ENCODE data around the gene ZER1.
A peak's percentile ranks its signal among the peaks of the same experiment; 100 is the strongest.
"Not testable (repeated sequence)": the region's sequence is repeated elsewhere in the genome, so short reads cannot be mapped to it uniquely, and the experiment has no call there.

ZER1 gene

DNA sequence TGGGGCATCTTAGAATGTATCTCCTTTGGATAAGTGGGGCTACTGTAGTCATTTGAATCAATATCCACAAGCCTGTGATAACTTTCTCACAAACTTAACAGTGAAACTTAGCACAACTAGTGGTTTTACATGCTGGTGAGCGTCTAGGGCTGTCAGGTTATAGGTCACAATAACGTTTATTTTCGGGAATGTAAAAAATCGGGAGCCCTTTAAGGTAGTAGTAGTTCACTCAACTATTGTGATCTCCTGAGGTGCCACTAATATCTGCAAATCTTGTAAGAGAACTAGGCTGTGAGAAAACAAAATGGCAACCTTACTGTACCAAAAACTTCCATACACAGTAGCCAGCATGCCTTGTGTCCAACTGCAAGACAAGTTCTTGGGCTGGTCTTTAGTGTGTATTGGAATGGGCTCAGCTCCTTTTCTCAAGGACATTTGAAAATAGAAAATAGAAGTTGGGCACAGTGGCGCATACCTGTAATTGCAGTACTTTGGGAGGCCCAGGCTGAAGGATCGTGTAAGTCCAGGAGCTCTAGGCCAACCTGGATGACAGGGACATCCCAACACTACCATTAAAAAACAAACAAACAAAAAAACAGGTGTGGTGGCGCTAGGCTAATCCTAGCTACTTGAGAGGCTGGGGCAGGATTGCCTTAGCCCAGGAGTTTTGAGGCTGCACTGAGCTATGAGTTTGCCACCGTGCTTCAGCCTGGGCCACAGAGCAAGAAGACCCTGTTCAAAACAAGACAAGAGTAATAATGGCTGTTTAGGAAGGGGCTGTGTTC is 74.6 kb downstream of the ZER1 start:
- TF ChIP-seq, protein P1, sequence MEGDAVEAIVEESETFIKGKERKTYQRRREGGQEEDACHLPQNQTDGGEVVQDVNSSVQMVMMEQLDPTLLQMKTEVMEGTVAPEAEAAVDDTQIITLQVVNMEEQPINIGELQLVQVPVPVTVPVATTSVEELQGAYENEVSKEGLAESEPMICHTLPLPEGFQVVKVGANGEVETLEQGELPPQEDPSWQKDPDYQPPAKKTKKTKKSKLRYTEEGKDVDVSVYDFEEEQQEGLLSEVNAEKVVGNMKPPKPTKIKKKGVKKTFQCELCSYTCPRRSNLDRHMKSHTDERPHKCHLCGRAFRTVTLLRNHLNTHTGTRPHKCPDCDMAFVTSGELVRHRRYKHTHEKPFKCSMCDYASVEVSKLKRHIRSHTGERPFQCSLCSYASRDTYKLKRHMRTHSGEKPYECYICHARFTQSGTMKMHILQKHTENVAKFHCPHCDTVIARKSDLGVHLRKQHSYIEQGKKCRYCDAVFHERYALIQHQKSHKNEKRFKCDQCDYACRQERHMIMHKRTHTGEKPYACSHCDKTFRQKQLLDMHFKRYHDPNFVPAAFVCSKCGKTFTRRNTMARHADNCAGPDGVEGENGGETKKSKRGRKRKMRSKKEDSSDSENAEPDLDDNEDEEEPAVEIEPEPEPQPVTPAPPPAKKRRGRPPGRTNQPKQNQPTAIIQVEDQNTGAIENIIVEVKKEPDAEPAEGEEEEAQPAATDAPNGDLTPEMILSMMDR (IDR thresholded peaks at IDR 0.05; ENCODE audit: insufficient read depth, low read length, poor library complexity, severe bottlenecking), result no peak
- H3K36me3 ChIP-seq (ENCODE audit: control insufficient read depth, insufficient read depth, low read length), result peaks cover 8% of the 10 kb centered on the region

DNA sequence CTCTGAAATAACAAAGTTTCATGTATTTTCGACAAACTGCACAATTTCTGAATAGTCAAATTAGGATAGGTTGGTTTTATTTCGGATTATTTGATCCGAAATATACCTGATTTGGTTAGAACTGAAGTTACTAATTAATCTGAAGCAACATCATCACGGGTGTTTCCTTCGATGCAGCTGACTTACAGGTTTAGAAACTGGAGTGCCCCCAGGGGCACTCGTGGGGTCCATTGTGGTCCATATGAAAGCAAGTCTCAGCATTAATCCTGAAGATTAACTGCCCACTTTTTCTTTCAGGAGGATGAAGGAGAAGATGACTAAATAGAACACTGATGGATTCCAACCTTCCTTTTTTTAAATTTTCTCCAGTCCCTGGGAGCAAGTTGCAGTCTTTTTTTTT is 77.4 kb downstream of the ZER1 start:
- no peak overlapping the region for H3K4me3 ChIP-seq (replicated peaks; ENCODE audit: low read depth, low read length)
- DNase-seq (ENCODE audit: extremely low read depth, insufficient read length), result no peak

More for the DNA sequence above, 74.6 kb downstream of the ZER1 start:
- no peak for DNase-seq (ENCODE audit: extremely low read depth, insufficient read length)
- H3K4me3 ChIP-seq (replicated peaks; ENCODE audit: low read depth, low read length), result no peak overlapping the region
- no peaks in the 10 kb centered on the region for H3K27me3 ChIP-seq (replicated peaks; ENCODE audit: control insufficient read depth, insufficient read depth, low read length)

DNA sequence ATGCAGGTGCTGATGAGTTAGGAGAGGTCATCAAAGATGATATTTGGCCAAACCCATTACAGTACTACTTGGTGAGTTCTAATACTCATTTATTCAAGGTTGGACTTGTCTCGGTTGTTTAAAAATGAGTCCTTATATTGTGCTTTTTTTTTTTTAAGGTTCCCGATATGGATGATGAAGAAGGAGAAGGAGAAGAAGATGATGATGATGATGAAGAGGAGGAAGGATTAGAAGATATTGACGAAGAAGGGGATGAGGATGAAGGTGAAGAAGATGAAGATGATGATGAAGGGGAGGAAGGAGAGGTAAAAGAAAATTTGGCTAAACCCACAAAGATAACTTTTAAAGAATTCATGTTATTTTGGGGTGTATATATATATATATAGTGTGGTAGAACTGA is 78.0 kb downstream of the ZER1 start:
- not testable (repeated sequence) for H3K36me3 ChIP-seq (ENCODE audit: control insufficient read depth, insufficient read depth, low read length); DNase-seq (ENCODE audit: extremely low read depth, insufficient read length); H3K27me3 ChIP-seq (replicated peaks; ENCODE audit: control insufficient read depth, insufficient read depth, low read length)

More for the DNA sequence above, 77.4 kb downstream of the ZER1 start:
- H3K27me3 ChIP-seq (replicated peaks; ENCODE audit: control insufficient read depth, insufficient read depth, low read length), result no peaks in the 10 kb centered on the region
- TF ChIP-seq, protein P1 (IDR thresholded peaks at IDR 0.05; ENCODE audit: insufficient read depth, low read length, poor library complexity, severe bottlenecking), result no peak
- H3K36me3 ChIP-seq (ENCODE audit: control insufficient read depth, insufficient read depth, low read length), result peaks cover 8% of the 10 kb centered on the region

DNA sequence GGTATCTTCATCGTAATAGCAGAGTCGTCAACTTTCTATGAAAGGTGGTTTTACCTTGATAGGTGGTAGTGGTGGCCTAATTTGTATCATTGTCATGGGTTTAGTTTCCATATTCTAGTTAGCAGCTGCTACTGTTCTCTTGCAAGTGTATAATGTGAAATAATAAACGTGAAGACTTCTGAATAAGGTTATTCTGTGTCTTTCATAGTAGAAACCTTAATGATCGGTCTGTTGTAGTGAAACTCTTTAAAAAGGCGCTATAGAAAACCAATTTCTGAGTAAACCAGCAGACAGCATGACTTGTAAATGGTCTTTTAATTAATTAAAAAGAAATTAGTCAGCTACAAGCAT is 81.1 kb downstream of the ZER1 start:
- TF ChIP-seq, protein P1 (IDR thresholded peaks at IDR 0.05; ENCODE audit: insufficient read depth, low read length, poor library complexity, severe bottlenecking), result no peak

More for the DNA sequence above, 78.0 kb downstream of the ZER1 start:
- not testable (repeated sequence) for H3K4me3 ChIP-seq (replicated peaks; ENCODE audit: low read depth, low read length)

DNA sequence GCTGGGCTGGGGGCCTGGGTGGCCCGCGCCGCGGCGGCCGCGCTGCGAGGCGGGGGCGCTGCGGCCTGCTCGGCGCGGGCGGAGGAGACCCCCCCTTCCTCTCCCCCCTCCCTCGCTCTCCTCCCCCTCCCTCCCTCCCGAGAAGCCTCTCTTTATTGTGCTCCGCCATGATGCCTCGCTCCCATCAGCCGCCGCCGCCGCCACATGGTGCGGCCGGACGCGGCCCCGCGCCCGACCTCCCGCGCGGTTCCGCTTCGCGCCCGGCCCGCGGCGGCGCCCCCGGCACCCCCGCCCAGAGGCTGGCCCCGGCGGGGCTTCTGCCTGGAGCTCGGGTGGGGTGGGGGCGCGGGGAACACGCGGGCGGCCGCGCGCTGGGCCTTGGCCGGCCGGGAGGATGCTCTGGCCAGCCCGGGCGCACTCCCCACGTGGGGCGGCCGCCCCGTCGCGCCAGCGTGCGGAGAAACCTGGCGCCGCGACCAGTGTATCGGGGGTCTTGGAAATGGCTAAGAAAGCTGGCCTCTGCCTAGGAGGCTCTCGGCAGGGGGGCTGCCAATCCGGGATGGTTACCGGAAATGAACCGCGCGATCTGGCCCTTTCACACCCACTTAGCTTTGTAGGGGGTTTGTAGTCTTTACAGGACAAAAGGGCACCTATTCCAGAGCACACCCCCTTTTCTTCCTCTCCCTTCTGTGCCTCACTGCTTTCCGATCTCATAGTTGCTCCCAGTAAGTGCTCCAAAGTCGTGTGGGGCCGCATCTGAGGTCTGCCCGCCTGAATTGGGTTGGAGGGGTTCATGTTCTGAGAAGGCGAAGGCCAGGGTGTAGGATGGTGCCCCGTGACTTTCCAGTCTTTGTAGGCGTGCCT is 81.7 kb downstream of the ZER1 start:
- Histone ChIP-seq H3K4me3 (replicated peaks; ENCODE audit: low read depth, low read length) (peak overlapping the region; percentile 95), H3K27me3 (replicated peaks; ENCODE audit: control insufficient read depth, insufficient read depth, low read length) (no peaks in the 10 kb centered on the region), H3K36me3 (ENCODE audit: control insufficient read depth, insufficient read depth, low read length) (peaks cover 2% of the 10 kb centered on the region; the same call in 1 of the 2 replicates)
- peak; percentile 48 for DNase-seq (ENCODE audit: extremely low read depth, insufficient read length)
- TF ChIP-seq, protein P1 (IDR thresholded peaks at IDR 0.05; ENCODE audit: insufficient read depth, low read length, poor library complexity, severe bottlenecking), result no peak

More for the DNA sequence above, 81.1 kb downstream of the ZER1 start:
- Histone ChIP-seq H3K27me3 (replicated peaks; ENCODE audit: control insufficient read depth, insufficient read depth, low read length) (no peaks in the 10 kb centered on the region), H3K4me3 (replicated peaks; ENCODE audit: low read depth, low read length) (peak overlapping the region; percentile 95), H3K36me3 (ENCODE audit: control insufficient read depth, insufficient read depth, low read length) (peaks cover 2% of the 10 kb centered on the region; the same call in 1 of the 2 replicates)
- no peak for DNase-seq (ENCODE audit: extremely low read depth, insufficient read length)

DNA sequence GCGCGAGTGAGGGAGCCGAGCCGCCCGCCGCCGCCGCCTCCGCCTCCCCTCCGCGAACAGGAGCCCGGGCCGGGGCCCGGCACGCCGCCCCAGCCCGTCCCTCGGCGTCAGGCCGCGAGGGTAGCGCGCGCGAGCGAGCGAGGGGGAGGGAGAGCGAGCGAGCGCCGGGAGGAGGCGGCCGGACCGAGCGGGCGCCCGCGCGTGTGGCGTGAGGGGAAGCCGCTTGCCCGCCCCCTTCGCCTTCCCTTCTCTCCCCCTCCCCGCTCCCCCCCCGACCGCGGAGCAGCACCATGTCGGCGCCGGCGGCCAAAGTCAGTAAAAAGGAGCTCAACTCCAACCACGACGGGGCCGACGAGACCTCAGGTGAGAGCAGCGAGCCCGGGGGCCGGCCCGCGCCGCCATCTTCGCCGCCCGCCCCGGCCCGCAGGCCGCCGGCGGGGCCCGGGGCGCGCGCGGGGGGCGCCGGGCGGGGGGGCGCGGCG is 82.4 kb downstream of the ZER1 start:
- peaks cover 2% of the 10 kb centered on the region; the same call in 1 of the 2 replicates for H3K36me3 ChIP-seq (ENCODE audit: control insufficient read depth, insufficient read depth, low read length)
- DNase-seq (ENCODE audit: extremely low read depth, insufficient read length), result no peak
- TF ChIP-seq, protein P1 (IDR thresholded peaks at IDR 0.05; ENCODE audit: insufficient read depth, low read length, poor library complexity, severe bottlenecking), result no peak
- H3K27me3 ChIP-seq (replicated peaks; ENCODE audit: control insufficient read depth, insufficient read depth, low read length), result no peaks in the 10 kb centered on the region
- H3K4me3 ChIP-seq (replicated peaks; ENCODE audit: low read depth, low read length), result peak overlapping the region; percentile 75
